HG03280 (cell line): ENCODE measurements around the gene AKNAD1.

Experiments used
- ATAC-seq: cut with Tn5 transposase; IDR thresholded peaks from one replicate; pipeline ENCODE4 v1.9.1; 2021; ENCODE audit warnings: mild to moderate bottlenecking, moderate library complexity; ENCODE audit not compliant: unreplicated experiment

Gene AKNAD1

DNA sequence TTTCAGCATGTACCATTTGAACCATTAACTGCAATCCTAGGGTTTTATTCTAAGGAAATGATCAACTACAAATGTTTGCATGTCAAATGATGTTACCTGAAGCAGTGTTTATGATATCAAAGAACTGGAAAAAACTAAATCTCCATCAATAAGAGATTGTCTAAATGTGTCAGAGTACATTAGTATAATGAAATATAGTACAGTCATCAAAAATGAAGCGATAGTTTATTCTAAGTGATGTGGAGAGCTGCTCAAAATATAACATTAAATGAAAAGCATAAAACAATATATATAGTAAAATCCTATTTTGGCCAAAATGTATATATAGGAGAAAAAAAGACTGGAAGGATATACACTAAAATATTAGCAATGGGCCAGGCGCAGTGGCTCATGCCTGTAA, 24.0 kb downstream of the AKNAD1 start:
- no peak for ATAC-seq

- no peak for ATAC-seq
Observed at GRCh38 chr1:108831225-108831624, 25.7 kb downstream of the AKNAD1 start.

DNA sequence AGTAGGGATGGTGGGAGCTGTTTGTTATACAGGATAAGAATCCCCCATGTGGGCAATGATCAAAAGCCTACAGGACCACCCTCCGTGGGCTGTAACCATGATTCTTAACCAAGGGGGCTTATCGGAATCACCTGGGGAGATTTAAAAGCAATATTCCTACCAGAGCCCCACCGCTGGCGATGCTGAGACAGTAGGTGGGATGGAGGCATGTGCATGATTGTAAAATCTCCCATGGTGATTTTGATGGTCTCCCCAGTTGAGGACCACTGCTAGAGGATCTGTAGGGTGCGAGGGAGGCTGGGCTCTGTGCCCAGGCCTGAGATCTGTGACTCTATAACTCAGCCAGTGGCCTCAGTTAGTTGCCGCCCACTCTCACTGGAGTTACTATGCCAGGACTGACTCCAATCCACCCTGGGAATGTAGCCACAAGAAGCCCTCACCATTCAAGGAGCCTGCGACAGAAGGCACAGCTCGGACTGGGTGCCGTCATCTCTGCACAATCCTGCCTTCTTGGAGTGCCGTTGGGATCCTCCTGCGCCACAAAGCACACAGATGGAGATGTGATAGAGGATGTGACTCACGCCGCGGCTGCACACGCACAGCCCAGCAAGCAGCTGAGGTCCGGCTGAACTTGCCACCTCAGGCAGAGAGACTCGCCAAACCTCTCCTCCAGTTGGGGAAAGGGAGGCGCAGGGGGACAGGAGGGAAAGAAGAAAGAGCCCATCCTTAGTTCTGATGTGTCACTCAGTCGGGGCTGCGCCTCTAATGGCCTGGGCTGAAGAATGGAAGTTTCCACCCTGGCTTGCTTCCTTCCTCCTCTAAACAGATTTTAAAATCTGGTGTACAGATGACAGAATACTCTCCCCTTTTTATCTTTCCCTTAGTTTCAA, 26.5 kb downstream of the AKNAD1 start:
- ATAC-seq = no peak

- no peak for ATAC-seq
Observed at GRCh38 chr1:108829498-108829916, 27.4 kb downstream of the AKNAD1 start.

GRCh38 chr1:108828074-108828961, 28.6 kb downstream of the AKNAD1 start:
- ATAC-seq = no peak

DNA sequence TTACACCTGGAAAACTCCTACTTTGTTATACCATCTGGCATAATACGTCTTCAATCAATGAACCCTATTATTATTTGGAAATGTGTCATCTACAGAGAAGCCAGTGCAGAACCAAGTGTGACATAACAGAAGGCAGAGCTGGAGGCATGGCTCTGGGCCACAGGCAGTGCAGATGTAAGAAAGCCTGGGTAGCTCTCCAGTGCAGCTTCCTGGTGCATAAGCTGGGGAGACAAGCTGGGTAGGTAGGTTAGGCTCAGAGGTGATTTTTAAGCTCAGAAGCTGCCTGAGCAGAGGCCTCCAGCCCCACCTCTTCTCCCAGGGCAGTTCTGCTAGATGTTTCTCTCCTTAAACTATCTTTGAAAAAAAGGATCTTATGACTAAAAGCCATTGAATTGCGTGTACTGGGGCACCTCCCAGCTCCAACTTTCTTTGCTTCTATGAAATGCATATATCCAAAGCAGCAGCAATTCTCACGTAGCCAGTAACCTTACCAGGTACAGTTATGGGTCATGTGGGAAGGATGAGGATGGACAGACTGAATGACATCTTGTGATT, 30.7 kb downstream of the AKNAD1 start:
- ATAC-seq = no peak

DNA sequence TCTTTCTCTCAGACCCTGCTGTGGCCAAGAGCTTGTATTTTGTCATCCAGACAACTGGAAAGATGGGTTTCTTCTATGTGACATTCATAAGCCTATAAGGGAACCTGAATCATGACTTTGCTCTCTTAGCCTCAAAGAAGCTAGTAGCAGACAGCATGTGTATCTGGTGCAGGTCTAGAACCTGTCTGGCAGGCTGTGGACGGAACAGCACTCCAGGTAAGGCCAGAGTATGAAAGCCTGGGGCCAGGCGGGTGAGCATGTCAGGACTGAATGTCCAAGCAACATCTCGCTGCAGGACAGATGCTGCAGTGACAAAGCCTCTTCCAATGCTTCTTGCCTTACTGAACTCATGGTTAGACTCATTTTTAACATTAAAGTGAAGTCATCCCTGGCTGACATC, 32.8 kb downstream of the AKNAD1 start:
- ATAC-seq = no peak

DNA sequence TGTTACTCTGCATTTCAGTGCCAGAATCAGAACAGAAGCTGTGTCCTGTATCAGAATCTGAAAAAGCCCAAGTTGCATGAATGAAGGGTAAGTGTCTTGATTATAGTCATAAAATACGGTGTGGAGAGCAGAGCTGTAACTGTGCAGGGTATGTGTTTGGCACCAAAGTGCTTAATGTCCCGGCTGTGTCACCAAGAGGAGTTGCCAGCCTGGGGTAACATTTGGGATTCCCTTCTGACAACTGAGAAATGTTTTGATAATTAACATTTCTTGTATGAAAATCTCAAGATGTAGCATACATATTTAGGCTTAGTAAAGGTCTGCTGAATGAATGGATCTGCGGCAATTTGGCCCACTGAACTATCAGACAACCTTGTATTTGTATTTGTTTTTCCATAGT, 33.3 kb downstream of the AKNAD1 start:
- no peak for ATAC-seq

DNA sequence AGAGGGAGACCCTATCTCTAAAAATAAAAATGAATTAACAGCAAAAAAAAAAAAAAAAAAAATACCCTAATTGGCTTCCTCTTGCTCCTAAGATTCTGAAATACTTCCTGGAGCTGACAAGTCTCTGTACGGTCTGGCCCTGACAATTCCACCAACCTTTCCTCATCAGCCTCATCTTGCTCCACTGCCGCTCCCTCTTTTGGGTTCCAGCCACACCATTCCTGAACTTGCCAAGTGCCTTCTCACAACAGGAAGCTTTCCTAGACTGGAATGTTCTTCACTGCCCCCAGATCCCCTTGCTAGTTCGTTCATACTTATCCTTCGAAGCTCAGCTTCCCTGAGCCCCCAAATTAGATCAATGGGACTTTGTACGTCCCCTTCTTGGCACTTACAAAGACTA, 37.0 kb downstream of the AKNAD1 start:
- no peak for ATAC-seq

GRCh38 chr1:108817811-108818210, 39.1 kb downstream of the AKNAD1 start:
- ATAC-seq = no peak

GRCh38 chr1:108817016-108817415, 39.9 kb downstream of the AKNAD1 start:
- ATAC-seq = no peak

- no peak for ATAC-seq
Observed at GRCh38 chr1:108816049-108816893, 40.6 kb downstream of the AKNAD1 start.

DNA sequence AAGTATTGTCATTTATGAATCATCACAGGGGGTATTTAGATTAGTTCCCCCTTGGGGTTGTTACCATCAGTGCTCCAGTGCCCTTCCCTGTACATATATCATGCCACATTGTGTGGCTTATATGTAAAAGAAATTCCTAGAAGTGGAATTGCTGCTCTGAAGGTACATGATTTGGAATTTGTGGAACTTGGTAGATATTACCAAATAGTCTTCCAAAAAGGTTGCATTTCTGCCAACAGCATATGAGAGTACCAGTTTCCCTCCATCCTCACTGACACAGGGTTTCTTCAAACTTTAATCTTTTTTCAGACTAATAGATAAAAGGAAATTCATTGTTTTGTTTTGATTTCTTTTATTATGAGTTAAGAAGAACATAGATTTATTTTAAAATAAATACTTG, 41.3 kb downstream of the AKNAD1 start:
- no peak for ATAC-seq

DNA sequence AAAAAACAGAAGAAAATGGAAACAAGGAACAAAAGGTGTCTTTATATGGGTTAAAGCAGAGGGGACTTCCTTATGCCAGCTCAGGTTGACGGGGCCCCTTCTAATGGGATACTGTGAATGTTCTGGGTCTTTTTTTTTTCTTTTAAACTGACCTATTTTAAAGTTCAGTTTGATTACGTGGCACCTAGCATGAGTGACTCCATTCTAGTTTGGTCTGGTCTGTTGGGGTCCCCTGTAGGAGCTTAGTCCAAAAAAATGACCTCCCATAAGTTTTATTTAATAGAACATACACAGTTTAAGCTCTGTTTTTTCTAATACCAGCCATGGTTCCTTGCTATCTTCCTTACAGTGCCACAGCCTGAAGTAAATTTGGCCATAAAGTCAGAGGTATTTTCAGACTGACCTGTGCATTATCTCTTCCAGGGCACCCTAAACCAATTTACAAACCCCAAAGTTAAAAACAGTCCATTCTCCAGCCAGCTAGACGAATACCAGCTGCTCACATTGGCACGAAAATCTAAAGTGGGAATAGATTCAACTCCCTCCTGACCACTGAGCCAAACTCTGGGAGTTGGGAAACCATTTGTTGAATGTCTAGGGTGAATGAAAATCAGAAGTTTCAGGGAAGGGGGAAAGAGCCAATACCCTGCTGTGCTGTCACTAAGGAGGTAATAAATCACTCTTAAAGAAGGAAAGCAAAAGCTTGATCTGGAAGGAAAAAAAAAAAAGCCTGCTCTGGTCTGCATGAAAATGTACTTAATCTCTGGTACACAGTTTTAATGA, 42.4 kb downstream of the AKNAD1 start:
- no peak for ATAC-seq

DNA sequence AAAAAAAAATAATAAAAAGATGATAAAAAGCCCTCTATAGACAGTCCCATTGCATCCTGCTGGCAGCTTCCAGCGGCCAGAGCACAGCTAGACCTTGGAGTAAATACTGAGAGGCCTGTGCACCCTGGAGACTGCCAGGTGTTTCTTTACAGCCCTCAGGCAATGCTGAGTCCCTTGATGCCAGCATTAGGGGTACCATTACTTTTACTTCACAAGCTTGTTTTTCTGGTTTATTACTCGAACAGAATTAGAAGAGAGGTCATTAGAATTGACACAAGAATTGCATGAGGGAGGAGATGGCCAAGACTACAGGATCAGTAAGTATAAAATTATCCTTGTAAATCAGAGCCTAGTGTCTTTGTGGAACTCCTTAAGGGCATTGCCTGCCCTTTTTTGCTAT, 43.6 kb downstream of the AKNAD1 start:
- no peak for ATAC-seq

GRCh38 chr1:108811611-108812010, 45.3 kb downstream of the AKNAD1 start:
- ATAC-seq = no peak

DNA sequence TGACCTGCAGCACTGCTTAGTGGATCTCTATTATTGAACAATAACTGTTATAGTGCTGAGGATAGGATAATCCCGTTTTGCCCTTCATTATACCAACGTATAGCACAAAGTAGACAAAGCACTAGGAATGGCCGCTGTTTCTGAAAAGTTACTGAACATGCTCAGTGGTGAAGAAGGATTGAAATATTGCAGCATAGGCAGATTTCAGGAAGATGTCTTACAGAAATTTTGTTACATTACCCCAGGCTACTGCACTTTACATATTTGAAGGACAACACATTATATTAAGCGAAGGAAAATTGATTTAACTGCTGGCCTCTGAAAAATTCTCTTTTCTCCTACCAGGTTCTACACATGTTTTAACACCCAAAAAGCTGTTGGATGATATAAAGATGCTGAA, 48.5 kb downstream of the AKNAD1 start:
- ATAC-seq = no peak

- ATAC-seq = no peak
Observed at GRCh38 chr1:108803548-108803947, 53.3 kb downstream of the AKNAD1 start.

GRCh38 chr1:108801101-108801500, 55.8 kb downstream of the AKNAD1 start:
- no peak for ATAC-seq

GRCh38 chr1:108799001-108799400, 57.9 kb downstream of the AKNAD1 start:
- ATAC-seq = no peak
